GM12875 (cell line): ENCODE results near the gene HSPA8.
"Not testable (repeated sequence)": the region's sequence is repeated elsewhere in the genome, so short reads cannot be mapped to it uniquely, and the experiment has no call there.

Source experiments
- H3K4me3 ChIP-seq: one replicate; pipeline ENCODE4 v1.5.1; 2011; ENCODE audit warnings: low read depth, low read length, control low read depth
- CTCF ChIP-seq: IDR thresholded peaks from 2 replicates; pipeline ENCODE4 v1.5.1; 2011; ENCODE audit warnings: low read depth, mild to moderate bottlenecking, control low read depth, inconsistent platforms, low read length, moderate library complexity, borderline replicate concordance; ENCODE audit not compliant: insufficient read depth

The HSPA8 gene

GRCh38 chr11:123100379-123101085 is 38.6 kb upstream of the HSPA8 start:
- TF ChIP-seq CTCF: no peak
- no peak overlapping the region for H3K4me3 ChIP-seq

GRCh38 chr11:123098990-123099389 is 37.1 kb upstream of the HSPA8 start:
- no peak overlapping the region for H3K4me3 ChIP-seq
- no peak for TF ChIP-seq CTCF

GRCh38 chr11:123093739-123094138 is 31.8 kb upstream of the HSPA8 start:
- TF ChIP-seq CTCF: no peak
- H3K4me3 ChIP-seq: no peak overlapping the region

GRCh38 chr11:123091506-123091905 is 29.6 kb upstream of the HSPA8 start:
- no peak overlapping the region for H3K4me3 ChIP-seq
- no peak for TF ChIP-seq CTCF

- H3K4me3 ChIP-seq: not testable (repeated sequence)
Measured at GRCh38 chr11:123090168-123090567, 28.2 kb upstream of the HSPA8 start.

- H3K4me3 ChIP-seq: not testable (repeated sequence)
Measured at GRCh38 chr11:123088896-123089295, 27.0 kb upstream of the HSPA8 start.

GRCh38 chr11:123087657-123088056 is 25.7 kb upstream of the HSPA8 start:
- not testable (repeated sequence) for H3K4me3 ChIP-seq

GRCh38 chr11:123086305-123086704 is 24.4 kb upstream of the HSPA8 start:
- TF ChIP-seq CTCF: no peak
- H3K4me3 ChIP-seq: no peak overlapping the region

GRCh38 chr11:123085497-123085896 is 23.6 kb upstream of the HSPA8 start:
- TF ChIP-seq CTCF: no peak
- H3K4me3 ChIP-seq: no peak overlapping the region
